B cell (primary cell): Measurements from ENCODE around the gene EXD2.

Source experiments
- CTCF ChIP-seq: fragments of 200-600 bp; IDR thresholded peaks from one replicate; pipeline ENCODE4 v1.8.0; 2022; ENCODE audit warnings: antibody characterized with exemption, mild to moderate bottlenecking
- EZH2 ChIP-seq: IDR thresholded peaks from 2 replicates; pipeline ENCODE4 v1.6.1; 2012; ENCODE audit warnings: borderline replicate concordance, low read depth, mild to moderate bottlenecking, moderate library complexity, low read length; ENCODE audit not compliant: insufficient read depth, poor library complexity, severe bottlenecking

GRCh38 chr14:69214393-69214792 lies 23.1 kb downstream of the EXD2 start:
- TF ChIP-seq CTCF: no peak
- no peak for TF ChIP-seq EZH2
